Hepatocyte (in vitro differentiated cells): ENCODE data around the gene APRT. TPM values are rescaled to one million over a fixed set of nuclear protein-coding genes. Genes with fewer than 3 reads are reported as not detected.

Source experiments
- DNase-seq: peaks from one replicate; pipeline ENCODE4 v3.0.0-alpha.2; 2016; ENCODE audit warnings: low spot score
- H2AFZ ChIP-seq: fragments of 200-600 bp; sonication (generic); 2 replicates; pipeline ENCODE4 v1.6.0; 2016; ENCODE audit warnings: antibody characterized with exemption, mild to moderate bottlenecking
- H3K27ac ChIP-seq: fragments of 200-600 bp; sonication (generic); 2 replicates; pipeline ENCODE4 v1.5.1; 2016; ENCODE audit warnings: mild to moderate bottlenecking
- H3K27me3 ChIP-seq: fragments of 200-600 bp; sonication (generic); 2 replicates; pipeline ENCODE4 v1.6.1; 2016
- H3K36me3 ChIP-seq: fragments of 200-600 bp; sonication (generic); replicated peaks from 2 replicates; pipeline ENCODE4 v1.5.1; 2016; ENCODE audit warnings: low read depth; ENCODE audit not compliant: insufficient read depth
- H3K4me1 ChIP-seq: fragments of 200-600 bp; sonication (generic); 2 replicates; pipeline ENCODE4 v1.5.1; 2016; ENCODE audit warnings: mild to moderate bottlenecking, moderate library complexity; ENCODE audit not compliant: insufficient read depth
- H3K4me2 ChIP-seq: fragments of 200-600 bp; sonication (generic); 2 replicates; pipeline ENCODE4 v1.6.0; 2016
- H3K4me3 ChIP-seq: fragments of 200-600 bp; sonication (generic); 2 replicates; pipeline ENCODE4 v1.5.1; 2016; ENCODE audit warnings: mild to moderate bottlenecking
- H3K79me2 ChIP-seq: fragments of 200-600 bp; sonication (generic); 2 replicates; pipeline ENCODE4 v1.6.0; 2017; ENCODE audit warnings: mild to moderate bottlenecking
- H3K9me2 ChIP-seq: fragments of 200-600 bp; sonication (generic); replicated peaks from 2 replicates; pipeline ENCODE4 v1.6.0; 2017; ENCODE audit warnings: mild to moderate bottlenecking; ENCODE audit not compliant: insufficient read depth
- H3K9me3 ChIP-seq: fragments of 200-600 bp; sonication (generic); 2 replicates; pipeline ENCODE4 v1.5.1; 2016; ENCODE audit warnings: low read depth, mild to moderate bottlenecking
- H4K20me1 ChIP-seq: fragments of 200-600 bp; sonication (generic); 2 replicates; pipeline ENCODE4 v1.6.0; 2016; ENCODE audit warnings: mild to moderate bottlenecking; ENCODE audit not compliant: insufficient read depth, poor library complexity, severe bottlenecking
- EZH2 ChIP-seq: fragments of 200-600 bp; sonication (generic); IDR thresholded peaks from 2 replicates; pipeline ENCODE4 v1.6.1; 2016; ENCODE audit warnings: antibody characterized with exemption, mild to moderate bottlenecking, borderline replicate concordance
- EZH2phosphoT487 ChIP-seq: fragments of 200-600 bp; sonication (generic); IDR thresholded peaks from one replicate; pipeline ENCODE4 v1.6.1; 2018; ENCODE audit warnings: antibody characterized with exemption, mild to moderate bottlenecking, low read depth, moderate library complexity; ENCODE audit not compliant: unreplicated experiment, severe bottlenecking
- WGBS: methylation state at CpG from one replicate; pipeline ENCODE4 v1.1.6; 2016; ENCODE audit warnings: low lambda C conversion rate; ENCODE audit errors: missing lambda C conversion rate; 5-methylcytosine and 5-hydroxymethylcytosine counted together
- polyA plus RNA-seq: library from polyadenylated mRNA; unstranded; fragments of >200 nt; fragmentation: Nextera tagmentation; extraction: Ambion mirVana; gene quantifications from 2 replicates; pipeline ENCODE4 v1.2.1, GENCODE V29; 2016
- total RNA-seq: library from RNA; depleted of rRNA; stranded (reverse); fragments of >200 nt; gene quantifications from 2 replicates; pipeline ENCODE4 v1.2.3, GENCODE V29; 2014
- TF ChIP-seq, protein P1 (sequence below): fragments of 200-600 bp; sonication (generic); IDR thresholded peaks from 2 replicates; pipeline ENCODE4 v1.5.1; 2016; ENCODE audit warnings: antibody characterized with exemption, mild to moderate bottlenecking; ENCODE audit not compliant: poor library complexity

The APRT gene
- total and polyA plus RNA-seq, 2 experiments from 2014 or later: 101 to 237 TPM

DNA sequence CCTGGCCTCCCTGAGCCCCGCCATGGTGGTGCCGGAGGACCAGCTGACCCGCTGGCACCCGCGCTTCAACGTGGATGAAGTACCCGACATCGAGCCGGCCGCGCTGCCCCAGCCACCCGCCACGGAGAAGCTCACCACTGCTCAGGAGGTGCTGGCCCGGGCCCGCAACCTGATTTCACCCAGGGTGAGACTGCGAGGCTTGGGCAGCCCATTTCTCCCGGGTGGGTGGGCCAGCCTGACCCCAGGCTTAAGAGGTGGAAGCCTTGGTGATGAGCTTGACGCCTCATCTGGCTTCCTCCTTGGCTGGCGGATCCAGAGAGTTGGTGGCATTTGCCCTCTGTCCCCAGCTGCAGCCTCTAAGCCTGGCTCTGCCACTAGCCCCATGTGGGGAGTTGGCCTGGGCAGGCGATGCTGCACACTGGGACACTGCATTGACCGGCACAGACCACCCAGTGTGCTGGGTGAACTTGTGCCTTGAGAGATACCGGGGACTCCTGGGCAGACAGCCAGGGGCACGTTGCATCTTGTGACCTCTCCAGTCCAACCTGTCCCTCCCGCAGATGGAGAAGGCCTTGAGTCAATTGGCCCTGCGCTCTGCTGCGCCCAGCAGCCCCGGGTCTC is 5.1 kb downstream of the APRT start:
- no peaks in the 10 kb centered on the region for H3K9me2 ChIP-seq
- H3K4me1 ChIP-seq: peaks cover 22% of the 10 kb centered on the region
- H3K4me3 ChIP-seq: no peak overlapping the region
- WGBS: 94% methylated on average over 26 of the region's 27 CpGs
- DNase-seq: no peak
- H3K36me3 ChIP-seq: no peaks in the 10 kb centered on the region
- no peak overlapping the region for H2AFZ ChIP-seq
- H3K9me3 ChIP-seq: no peaks in the 10 kb centered on the region
- no peak overlapping the region for H3K27ac ChIP-seq
- peaks cover 29% of the 10 kb centered on the region for H3K79me2 ChIP-seq
- TF ChIP-seq EZH2phosphoT487: no peak
- TF ChIP-seq, protein P1, sequence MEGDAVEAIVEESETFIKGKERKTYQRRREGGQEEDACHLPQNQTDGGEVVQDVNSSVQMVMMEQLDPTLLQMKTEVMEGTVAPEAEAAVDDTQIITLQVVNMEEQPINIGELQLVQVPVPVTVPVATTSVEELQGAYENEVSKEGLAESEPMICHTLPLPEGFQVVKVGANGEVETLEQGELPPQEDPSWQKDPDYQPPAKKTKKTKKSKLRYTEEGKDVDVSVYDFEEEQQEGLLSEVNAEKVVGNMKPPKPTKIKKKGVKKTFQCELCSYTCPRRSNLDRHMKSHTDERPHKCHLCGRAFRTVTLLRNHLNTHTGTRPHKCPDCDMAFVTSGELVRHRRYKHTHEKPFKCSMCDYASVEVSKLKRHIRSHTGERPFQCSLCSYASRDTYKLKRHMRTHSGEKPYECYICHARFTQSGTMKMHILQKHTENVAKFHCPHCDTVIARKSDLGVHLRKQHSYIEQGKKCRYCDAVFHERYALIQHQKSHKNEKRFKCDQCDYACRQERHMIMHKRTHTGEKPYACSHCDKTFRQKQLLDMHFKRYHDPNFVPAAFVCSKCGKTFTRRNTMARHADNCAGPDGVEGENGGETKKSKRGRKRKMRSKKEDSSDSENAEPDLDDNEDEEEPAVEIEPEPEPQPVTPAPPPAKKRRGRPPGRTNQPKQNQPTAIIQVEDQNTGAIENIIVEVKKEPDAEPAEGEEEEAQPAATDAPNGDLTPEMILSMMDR: no peak
- TF ChIP-seq EZH2: no peak
- H3K27me3 ChIP-seq: no peaks in the 10 kb centered on the region
- H3K4me2 ChIP-seq: no peak overlapping the region
- H4K20me1 ChIP-seq: peaks cover 6% of the 10 kb centered on the region

DNA sequence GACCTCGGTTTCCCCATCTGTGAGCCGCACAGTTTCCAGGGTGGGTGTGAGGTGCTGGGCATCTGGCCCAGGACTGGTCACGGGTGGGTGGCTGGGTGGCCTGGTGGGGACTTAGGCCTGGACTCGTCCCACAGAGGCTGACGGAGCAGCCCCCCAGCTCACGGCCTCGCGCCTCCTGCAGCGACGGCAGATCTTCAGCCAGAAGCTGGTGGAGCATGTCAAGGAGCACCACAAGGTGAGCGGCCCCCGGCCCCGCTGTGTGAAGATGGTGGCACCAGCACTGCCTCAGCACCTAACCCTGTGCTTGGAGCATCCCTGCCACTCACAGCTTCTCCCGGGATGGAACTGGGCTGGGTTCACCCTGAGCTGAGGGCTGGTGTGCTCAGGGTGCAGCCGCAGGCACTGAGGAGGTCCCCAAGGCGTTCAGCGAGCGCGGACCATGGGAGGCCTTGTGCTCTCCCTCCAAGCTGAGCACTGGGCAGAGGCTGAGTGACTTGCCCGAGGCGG is 5.8 kb downstream of the APRT start:
- Histone ChIP-seq H3K79me2 (peaks cover 26% of the 10 kb centered on the region), H3K4me2 (no peak overlapping the region), H3K27ac (no peak overlapping the region), H2AFZ (no peak overlapping the region), H4K20me1 (peaks cover 6% of the 10 kb centered on the region), H3K4me3 (no peak overlapping the region), H3K27me3 (no peaks in the 10 kb centered on the region), H3K36me3 (no peaks in the 10 kb centered on the region), H3K9me2 (no peaks in the 10 kb centered on the region), H3K4me1 (peaks cover 20% of the 10 kb centered on the region), H3K9me3 (no peaks in the 10 kb centered on the region)
- no peak for DNase-seq
- WGBS: 95% methylated on average over 21 of the region's 21 CpGs
- TF ChIP-seq EZH2phosphoT487 (no peak), EZH2 (no peak)
- TF ChIP-seq, protein P1: no peak

DNA sequence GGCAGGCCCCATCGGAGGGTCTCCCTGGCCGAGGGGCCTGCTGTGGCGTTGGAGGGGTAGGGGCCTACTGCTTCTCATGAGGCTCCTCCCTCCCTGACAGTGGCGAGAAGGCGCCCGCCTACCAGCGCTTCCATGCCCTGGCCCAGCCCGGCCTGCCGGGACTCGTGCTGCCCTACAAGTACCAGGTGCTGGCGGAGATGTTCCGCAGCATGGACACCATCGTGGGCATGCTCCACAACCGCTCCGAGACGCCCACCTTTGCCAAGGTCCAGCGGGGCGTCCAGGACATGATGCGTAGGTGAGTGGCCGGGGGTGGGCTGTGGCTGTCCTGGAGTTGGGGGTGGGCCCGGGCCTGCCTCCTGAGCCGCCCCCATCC is 6.4 kb downstream of the APRT start:
- H3K27me3 ChIP-seq: no peaks in the 10 kb centered on the region
- no peaks in the 10 kb centered on the region for H3K9me2 ChIP-seq
- no peaks in the 10 kb centered on the region for H4K20me1 ChIP-seq
- peaks cover 20% of the 10 kb centered on the region for H3K79me2 ChIP-seq
- H3K9me3 ChIP-seq: no peaks in the 10 kb centered on the region
- H3K4me3 ChIP-seq: no peak overlapping the region
- no peak overlapping the region for H2AFZ ChIP-seq
- H3K4me2 ChIP-seq: peak overlapping the region; percentile 92
- no peak overlapping the region for H3K27ac ChIP-seq
- TF ChIP-seq EZH2phosphoT487: no peak
- TF ChIP-seq, protein P1: no peak
- no peak for TF ChIP-seq EZH2
- no peaks in the 10 kb centered on the region for H3K36me3 ChIP-seq
- peaks cover 14% of the 10 kb centered on the region for H3K4me1 ChIP-seq
- 96% methylated on average over 20 of the region's 22 CpGs for WGBS
- no peak for DNase-seq
